PC-9 (cell line): ENCODE results near the gene PCDH9.

Source experiments
- CTCF ChIP-seq: fragments of 200-600 bp; sonication (generic); conservative IDR thresholded peaks from 2 replicates; pipeline ENCODE4 v1.6.1; 2017; ENCODE audit warnings: mixed run types, antibody characterized with exemption, mild to moderate bottlenecking, moderate library complexity
- EZH2 ChIP-seq: fragments of 200-600 bp; sonication (generic); IDR thresholded peaks from 2 replicates; pipeline ENCODE4 v1.8.0; 2017; ENCODE audit warnings: antibody characterized with exemption, low read depth

GRCh38 chr13:66345518-66345810 is 884.7 kb downstream of the PCDH9 start:
- TF ChIP-seq CTCF (no peak), EZH2 (no peak)
